ENCODE results near the gene SHTN1.

DNA sequence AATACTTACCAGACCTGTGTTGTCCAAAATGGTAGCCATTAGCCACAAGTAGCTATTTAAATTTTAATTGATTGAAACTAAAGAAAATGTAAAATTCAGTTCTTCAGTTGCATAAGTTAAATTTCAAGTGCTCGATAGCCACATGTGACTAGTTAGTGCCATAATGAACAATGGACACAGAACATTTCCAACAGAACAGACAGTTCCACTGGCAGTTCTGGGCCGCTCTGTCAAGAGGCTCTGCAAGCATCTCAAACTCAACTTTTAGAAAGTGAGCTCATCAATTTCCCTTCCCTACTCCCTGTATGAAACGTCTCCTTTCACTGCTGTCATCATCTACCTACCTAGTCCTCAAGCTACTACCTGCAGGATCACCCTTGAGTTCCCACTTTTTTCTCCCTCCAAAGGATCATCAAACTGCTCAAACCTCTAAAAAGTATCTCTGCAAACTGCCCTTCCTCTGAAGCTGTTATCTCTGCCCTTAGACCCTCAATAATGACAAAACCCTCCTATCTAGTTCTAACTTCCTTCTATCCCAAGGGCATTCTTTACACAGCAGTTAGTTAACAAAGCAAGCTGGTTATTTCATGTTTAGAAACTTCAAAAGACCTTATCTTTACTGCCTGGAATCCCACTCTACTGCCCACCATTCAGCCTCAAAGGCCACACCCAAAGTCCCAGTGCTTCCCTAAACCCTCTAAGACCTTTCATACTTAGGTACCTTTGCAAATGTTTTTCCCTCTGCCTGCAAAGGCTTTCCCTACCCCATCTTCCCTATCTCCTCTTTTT lies 20.6 kb downstream of the SHTN1 start:
- TF ChIP-seq, protein P1, sequence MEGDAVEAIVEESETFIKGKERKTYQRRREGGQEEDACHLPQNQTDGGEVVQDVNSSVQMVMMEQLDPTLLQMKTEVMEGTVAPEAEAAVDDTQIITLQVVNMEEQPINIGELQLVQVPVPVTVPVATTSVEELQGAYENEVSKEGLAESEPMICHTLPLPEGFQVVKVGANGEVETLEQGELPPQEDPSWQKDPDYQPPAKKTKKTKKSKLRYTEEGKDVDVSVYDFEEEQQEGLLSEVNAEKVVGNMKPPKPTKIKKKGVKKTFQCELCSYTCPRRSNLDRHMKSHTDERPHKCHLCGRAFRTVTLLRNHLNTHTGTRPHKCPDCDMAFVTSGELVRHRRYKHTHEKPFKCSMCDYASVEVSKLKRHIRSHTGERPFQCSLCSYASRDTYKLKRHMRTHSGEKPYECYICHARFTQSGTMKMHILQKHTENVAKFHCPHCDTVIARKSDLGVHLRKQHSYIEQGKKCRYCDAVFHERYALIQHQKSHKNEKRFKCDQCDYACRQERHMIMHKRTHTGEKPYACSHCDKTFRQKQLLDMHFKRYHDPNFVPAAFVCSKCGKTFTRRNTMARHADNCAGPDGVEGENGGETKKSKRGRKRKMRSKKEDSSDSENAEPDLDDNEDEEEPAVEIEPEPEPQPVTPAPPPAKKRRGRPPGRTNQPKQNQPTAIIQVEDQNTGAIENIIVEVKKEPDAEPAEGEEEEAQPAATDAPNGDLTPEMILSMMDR (conservative IDR thresholded peaks at IDR 0.05; ENCODE audit: low read length), result no peak
- TF ChIP-seq EZH2phosphoT487 (IDR thresholded peaks at IDR 0.05; ENCODE audit: borderline replicate concordance), result no peak
